ENCODE results near the gene UPK3A.
"Not testable (repeated sequence)": the region's sequence is repeated elsewhere in the genome, so short reads cannot be mapped to it uniquely, and the experiment has no call there.

Gene UPK3A

GRCh38 chr22:45310331-45310976, 25.7 kb downstream of the UPK3A start:
- no peak for DNase-seq

GRCh38 chr22:45310977-45311531, 26.3 kb downstream of the UPK3A start:
- no peak for DNase-seq

- no peak for DNase-seq
Observed at GRCh38 chr22:45312415-45312814, 27.7 kb downstream of the UPK3A start.

- DNase-seq = no peak
Observed at GRCh38 chr22:45312856-45313255, 28.1 kb downstream of the UPK3A start.

- DNase-seq = no peak
Observed at GRCh38 chr22:45314054-45314721, 29.4 kb downstream of the UPK3A start.

GRCh38 chr22:45314786-45315185, 30.0 kb downstream of the UPK3A start:
- no peak for DNase-seq

GRCh38 chr22:45316796-45317526, 32.2 kb downstream of the UPK3A start:
- DNase-seq = no peak

GRCh38 chr22:45317551-45318167, 32.9 kb downstream of the UPK3A start:
- peak; percentile 59 for DNase-seq

- peak; percentile 93 for DNase-seq
Observed at GRCh38 chr22:45318168-45318557, 33.4 kb downstream of the UPK3A start.

- peak; percentile 72 for DNase-seq
Observed at GRCh38 chr22:45318558-45319323, 34.0 kb downstream of the UPK3A start.

- DNase-seq = peak; percentile 49
Observed at GRCh38 chr22:45319324-45319685, 34.6 kb downstream of the UPK3A start.

GRCh38 chr22:45320357-45320976, 35.7 kb downstream of the UPK3A start:
- DNase-seq = no peak

- DNase-seq = no peak
Observed at GRCh38 chr22:45321827-45322226, 37.1 kb downstream of the UPK3A start.

- DNase-seq = no peak
Observed at GRCh38 chr22:45322873-45323525, 38.2 kb downstream of the UPK3A start.

GRCh38 chr22:45323695-45324094, 38.9 kb downstream of the UPK3A start:
- no peak for DNase-seq

- DNase-seq = no peak
Observed at GRCh38 chr22:45324311-45324711, 39.6 kb downstream of the UPK3A start.

GRCh38 chr22:45328261-45328660, 43.5 kb downstream of the UPK3A start:
- not testable (repeated sequence) for DNase-seq

GRCh38 chr22:45328822-45329529, 44.2 kb downstream of the UPK3A start:
- peak; percentile 36 for DNase-seq

GRCh38 chr22:45329530-45329936, 44.8 kb downstream of the UPK3A start:
- no peak for DNase-seq

GRCh38 chr22:45330548-45330947, 45.8 kb downstream of the UPK3A start:
- no peak for DNase-seq

GRCh38 chr22:45331486-45331885, 46.7 kb downstream of the UPK3A start:
- DNase-seq = no peak

Measured in fibroblast of skin of back (primary cell).